ENCODE measurements around the gene PDE4DIP. TPM values are rescaled to one million over a fixed set of nuclear protein-coding genes. Genes with fewer than 3 reads are reported as not detected.
"Not testable (repeated sequence)": the region's sequence is repeated elsewhere in the genome, so short reads cannot be mapped to it uniquely, and the experiment has no call there.

PDE4DIP gene
- total RNA-seq, 1 experiment from 2014 or later, result 28.4 TPM

- ATAC-seq; H3K27me3 Mint-ChIP-seq (ENCODE audit: low read depth); DNase-seq (ENCODE audit: low spot score); H3K4me3 Mint-ChIP-seq; H3K4me1 Mint-ChIP-seq; H3K9me3 Mint-ChIP-seq; POLR2A ChIA-PET; H3K36me3 Mint-ChIP-seq; H3K27ac Mint-ChIP-seq; CTCF ChIA-PET: not testable (repeated sequence)
Observed at GRCh38 chr1:148909219-148909826, 65.1 kb downstream of the PDE4DIP start.

DNA sequence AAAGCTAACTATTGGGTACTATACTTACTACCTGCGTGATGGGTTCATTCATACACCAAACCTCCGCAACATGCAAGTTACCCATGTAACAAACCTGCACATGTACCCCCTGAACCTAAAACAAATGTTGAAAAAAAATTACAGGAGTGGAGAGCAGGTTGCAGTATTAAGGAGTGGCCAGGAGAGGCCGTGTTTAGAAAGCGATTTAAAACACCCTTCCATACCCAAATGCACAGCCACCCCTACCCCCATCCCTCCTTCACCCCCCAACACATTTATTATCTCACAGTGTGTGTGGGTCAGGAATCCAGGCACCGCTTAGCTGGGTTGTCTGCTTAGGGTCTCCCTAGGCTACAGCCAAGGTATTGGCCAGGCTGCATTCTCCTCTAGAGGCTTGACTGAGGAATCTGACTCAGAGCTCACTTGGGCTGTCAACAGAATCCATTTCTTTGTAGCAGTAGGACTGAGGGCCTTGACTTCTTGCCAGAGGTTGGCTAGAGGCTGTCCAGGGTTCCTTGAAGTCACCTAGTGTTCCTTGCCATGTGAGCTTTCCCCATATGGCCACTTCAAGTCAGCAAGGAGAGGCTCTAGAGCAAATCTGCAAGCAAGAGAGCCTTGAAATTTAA lies 67.2 kb downstream of the PDE4DIP start:
- POLR2A ChIA-PET; CTCF ChIA-PET; H3K27me3 Mint-ChIP-seq (ENCODE audit: low read depth); H3K27ac Mint-ChIP-seq; DNase-seq (ENCODE audit: low spot score); H3K36me3 Mint-ChIP-seq; H3K9me3 Mint-ChIP-seq; H3K4me1 Mint-ChIP-seq; H3K4me3 Mint-ChIP-seq: not testable (repeated sequence)
- peak; percentile 78 for ATAC-seq

DNA sequence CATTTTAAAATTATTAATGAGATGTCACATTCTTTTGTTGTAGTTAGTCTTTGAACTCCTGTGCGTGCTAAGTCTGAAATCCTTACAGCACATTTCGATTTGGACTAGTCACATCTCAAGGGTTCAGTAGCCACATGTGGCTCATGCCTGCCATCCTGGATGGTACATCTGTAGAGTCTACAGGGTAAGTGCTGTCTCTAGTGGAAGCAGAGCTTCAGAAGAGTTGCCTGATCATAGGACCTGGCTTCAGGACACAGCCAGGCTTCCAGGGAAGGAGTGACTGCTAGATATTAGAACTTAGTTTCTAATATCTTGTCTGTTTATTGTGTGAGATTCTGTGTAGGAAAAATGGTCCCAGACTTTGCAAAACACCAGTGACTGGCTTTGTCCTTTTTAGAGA lies 72.0 kb downstream of the PDE4DIP start:
- CTCF ChIA-PET; H3K36me3 Mint-ChIP-seq; H3K4me3 Mint-ChIP-seq; H3K9me3 Mint-ChIP-seq; POLR2A ChIA-PET; H3K27me3 Mint-ChIP-seq (ENCODE audit: low read depth); H3K27ac Mint-ChIP-seq; DNase-seq (ENCODE audit: low spot score); ATAC-seq; H3K4me1 Mint-ChIP-seq: not testable (repeated sequence)

- H3K27ac Mint-ChIP-seq; DNase-seq (ENCODE audit: low spot score); H3K9me3 Mint-ChIP-seq; H3K4me3 Mint-ChIP-seq; POLR2A ChIA-PET; H3K36me3 Mint-ChIP-seq; H3K4me1 Mint-ChIP-seq; CTCF ChIA-PET; H3K27me3 Mint-ChIP-seq (ENCODE audit: low read depth): not testable (repeated sequence)
- peak; percentile 86 for ATAC-seq
Observed at GRCh38 chr1:148916695-148917348, 72.6 kb downstream of the PDE4DIP start.

- CTCF ChIA-PET; H3K36me3 Mint-ChIP-seq; H3K4me1 Mint-ChIP-seq; ATAC-seq; H3K27me3 Mint-ChIP-seq (ENCODE audit: low read depth); POLR2A ChIA-PET; H3K9me3 Mint-ChIP-seq; H3K27ac Mint-ChIP-seq; DNase-seq (ENCODE audit: low spot score): not testable (repeated sequence)
- H3K4me3 Mint-ChIP-seq, result 0 out of 2 replicates have a peak overlapping the region, but pooled peaks have one; percentile 20
Observed at GRCh38 chr1:148918836-148919447, 74.7 kb downstream of the PDE4DIP start.

DNA sequence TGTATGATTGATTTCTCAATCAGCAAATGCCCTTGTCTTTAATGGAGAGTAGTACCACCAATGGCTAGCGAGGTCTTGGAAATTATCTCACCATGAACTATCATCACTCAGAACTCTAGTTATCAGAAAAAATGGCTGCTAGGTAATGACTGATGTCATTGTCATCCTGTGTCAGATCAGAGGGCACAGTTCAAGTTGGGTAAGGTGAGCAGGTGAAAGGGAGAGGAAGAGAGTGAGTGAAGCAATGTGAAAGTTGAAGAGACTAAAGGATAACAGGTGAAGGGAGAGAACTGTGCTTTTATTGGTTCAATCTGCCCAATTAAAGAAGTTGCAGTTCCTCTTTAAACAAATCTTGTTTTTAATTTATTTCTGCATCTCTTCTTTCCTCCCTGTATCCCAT lies 76.8 kb downstream of the PDE4DIP start:
- H3K4me1 Mint-ChIP-seq; H3K36me3 Mint-ChIP-seq; H3K27me3 Mint-ChIP-seq (ENCODE audit: low read depth); H3K4me3 Mint-ChIP-seq; H3K27ac Mint-ChIP-seq; CTCF ChIA-PET; DNase-seq (ENCODE audit: low spot score); ATAC-seq; H3K9me3 Mint-ChIP-seq; POLR2A ChIA-PET: not testable (repeated sequence)

GRCh38 chr1:148923798-148924197 lies 79.6 kb downstream of the PDE4DIP start:
- POLR2A ChIA-PET; DNase-seq (ENCODE audit: low spot score); H3K27ac Mint-ChIP-seq; H3K27me3 Mint-ChIP-seq (ENCODE audit: low read depth); H3K36me3 Mint-ChIP-seq; H3K4me3 Mint-ChIP-seq; CTCF ChIA-PET; H3K9me3 Mint-ChIP-seq; H3K4me1 Mint-ChIP-seq: not testable (repeated sequence)
- ATAC-seq, result peak; percentile 68

- H3K36me3 Mint-ChIP-seq, result not testable (repeated sequence)
Observed at GRCh38 chr1:148927645-148928044, 83.4 kb downstream of the PDE4DIP start.

DNA sequence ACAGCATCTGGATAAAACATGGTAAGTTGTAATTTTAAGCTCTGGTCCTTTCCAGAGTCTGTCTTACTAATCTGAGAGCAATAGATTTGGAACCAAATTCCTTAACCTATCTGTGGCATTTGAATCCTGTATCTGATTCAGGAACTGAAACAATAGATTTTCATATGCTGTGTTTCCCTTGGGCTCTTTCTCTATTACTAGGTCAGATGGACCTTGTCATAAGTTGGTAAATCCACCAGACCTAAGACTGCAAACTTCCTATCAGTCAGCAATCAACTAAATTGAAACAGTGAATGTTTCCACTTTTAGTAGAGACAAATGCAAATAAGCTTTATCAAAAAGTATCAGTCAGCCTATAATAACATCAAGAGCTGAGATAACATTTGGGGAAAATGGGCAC lies 85.0 kb downstream of the PDE4DIP start:
- H3K27me3 Mint-ChIP-seq (ENCODE audit: low read depth); H3K4me3 Mint-ChIP-seq; ATAC-seq; H3K36me3 Mint-ChIP-seq; CTCF ChIA-PET; H3K9me3 Mint-ChIP-seq; DNase-seq (ENCODE audit: low spot score); H3K27ac Mint-ChIP-seq; POLR2A ChIA-PET; H3K4me1 Mint-ChIP-seq: not testable (repeated sequence)

More at GRCh38 chr1:148927645-148928044, 83.4 kb downstream of the PDE4DIP start:
- H3K9me3 Mint-ChIP-seq; H3K4me1 Mint-ChIP-seq; H3K27ac Mint-ChIP-seq; ATAC-seq; POLR2A ChIA-PET; DNase-seq (ENCODE audit: low spot score); H3K4me3 Mint-ChIP-seq; CTCF ChIA-PET; H3K27me3 Mint-ChIP-seq (ENCODE audit: low read depth): not testable (repeated sequence)

- DNase-seq (ENCODE audit: low spot score); H3K27ac Mint-ChIP-seq; H3K9me3 Mint-ChIP-seq; H3K4me3 Mint-ChIP-seq; H3K4me1 Mint-ChIP-seq; H3K27me3 Mint-ChIP-seq (ENCODE audit: low read depth); POLR2A ChIA-PET; CTCF ChIA-PET; H3K36me3 Mint-ChIP-seq; ATAC-seq: not testable (repeated sequence)
Observed at GRCh38 chr1:148935381-148936002, 91.3 kb downstream of the PDE4DIP start.

DNA sequence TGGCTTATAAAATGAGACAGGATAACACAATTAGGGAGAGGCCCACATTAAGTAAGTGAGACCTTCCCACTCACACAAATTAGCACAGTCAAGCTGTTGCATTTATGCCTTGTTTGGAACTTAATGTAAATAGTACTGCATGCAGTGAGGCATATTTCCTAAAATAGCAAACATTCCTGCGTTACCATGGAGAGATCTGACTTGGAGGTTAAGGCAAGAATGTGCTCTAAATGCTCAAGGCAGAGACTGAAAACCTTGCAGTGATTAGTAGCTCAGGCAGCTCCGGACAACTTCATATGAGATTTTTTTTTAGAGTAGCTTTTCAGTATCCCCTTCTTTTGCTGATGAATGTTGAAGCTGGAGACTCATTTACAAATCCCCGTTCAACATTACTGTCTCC lies 98.7 kb downstream of the PDE4DIP start:
- POLR2A ChIA-PET; H3K4me3 Mint-ChIP-seq; H3K27me3 Mint-ChIP-seq (ENCODE audit: low read depth); H3K36me3 Mint-ChIP-seq; H3K4me1 Mint-ChIP-seq; CTCF ChIA-PET; DNase-seq (ENCODE audit: low spot score); H3K9me3 Mint-ChIP-seq; H3K27ac Mint-ChIP-seq: not testable (repeated sequence)
- peak; percentile 84 for ATAC-seq

- DNase-seq (ENCODE audit: low spot score); H3K4me1 Mint-ChIP-seq; H3K27ac Mint-ChIP-seq; H3K27me3 Mint-ChIP-seq (ENCODE audit: low read depth); CTCF ChIA-PET; H3K36me3 Mint-ChIP-seq; ATAC-seq; POLR2A ChIA-PET; H3K4me3 Mint-ChIP-seq; H3K9me3 Mint-ChIP-seq: not testable (repeated sequence)
Observed at GRCh38 chr1:148945130-148945529, 100.9 kb downstream of the PDE4DIP start.

Measured in WTC11 (cell line).